Posterior vena cava (tissue), 2 donors: Measurements from ENCODE around the gene H3-3A. TPM values are rescaled to one million over a fixed set of nuclear protein-coding genes. Genes with fewer than 3 reads are reported as not detected.

Source experiments
- DNase-seq: peaks from one replicate; pipeline ENCODE4 v3.0.0-alpha.2; 2020; ENCODE audit warnings: low spot score
- intact Hi-C, 2 donors: fragments of 100-400 bp; cut with DNase I; formaldehyde crosslinking; loops; one replicate each; pipeline versions ENCODE4 v1.14.1 to v1.14.2; 2022 to 2023
- long read RNA-seq, 2 donors: library from polyadenylated mRNA; unstranded; transcript quantifications; one replicate each; pipeline ENCODE4 v2.0.0, GENCODE V29; 2020 to 2021
- total RNA-seq, 2 donors: library from RNA; stranded (reverse); fragmentation: NEBNext Ultra II Directional; extraction: Animal tissue kit (Norgen Biotek cat#: 25700); gene quantifications; one replicate each; pipeline ENCODE4 v1.2.1, GENCODE V29; 2021
- donor health status: DM: yes; HTN: yes; CAD: no.
- donor health status: DM: yes; HTN: yes; CAD: no.

H3-3A gene
- total RNA-seq = 100 to 1,000 TPM; 303 to 370 TPM
- long read RNA-seq, donor 1, transcript H3F3A-203 (4 exons, 1,088 nt) = major isoform, 28 of 32 reads
- long read RNA-seq, donor 1, partial matches to known transcripts = 2 of 32 reads
- long read RNA-seq, donor 1, other reads (novel, unspliced or antisense) = 0 of 32 reads
- long read RNA-seq, donor 2, transcript H3F3A-203 (4 exons, 1,088 nt) = major isoform, 181 of 186 reads
- long read RNA-seq, donor 2, partial matches to known transcripts = 2 of 186 reads
- long read RNA-seq, donor 2, other reads (novel, unspliced or antisense) = 3 of 186 reads

GRCh38 chr1:226062558-226063223 is at the start of gene H3-3A:
Gene H3-3A, plus strand, starts transcription at chr1:226062716. Its CDS starts 1,636 bp downstream, at chr1:226064352.
- intact Hi-C loops = loop anchor here in 1 of 2 donors (2.0 to 5.0 kb wide), 2 partner anchors 60 to 65 kb away; partner anchors contain the start of gene SDE2

GRCh38 chr1:226017070-226017469 is 45.4 kb upstream of the H3-3A start:
- intact Hi-C loops = no loop called here
- no peak for DNase-seq

More at GRCh38 chr1:226062558-226063223, at the start of gene H3-3A:
- peak; percentile 100 for DNase-seq

- intact Hi-C loops = no loop called here
- no peak for DNase-seq
Measured at GRCh38 chr1:226019572-226019971, 42.9 kb upstream of the H3-3A start.

- DNase-seq = no peak
- intact Hi-C loops = loop anchor here in 1 of 2 donors (10.0 kb wide), 1 partner anchor 1723 kb away; no protein-coding TSS in a partner anchor
Measured at GRCh38 chr1:226021401-226021800, 41.1 kb upstream of the H3-3A start.

- intact Hi-C loops = loop anchor here in 1 of 2 donors (10.0 kb wide), 1 partner anchor 1723 kb away; no protein-coding TSS in a partner anchor
- DNase-seq = no peak
Measured at GRCh38 chr1:226021801-226022200, 40.7 kb upstream of the H3-3A start.

- intact Hi-C loops = loop anchor here in 1 of 2 donors (10.0 kb wide), 1 partner anchor 1721 kb away; no protein-coding TSS in a partner anchor
- no peak for DNase-seq
Measured at GRCh38 chr1:226023735-226024134, 38.8 kb upstream of the H3-3A start.

GRCh38 chr1:226026833-226027232 is 35.7 kb upstream of the H3-3A start:
- no peak for DNase-seq
- intact Hi-C loops = loop anchor here in 1 of 2 donors (10.0 kb wide), 1 partner anchor 1718 kb away; no protein-coding TSS in a partner anchor

GRCh38 chr1:226027538-226028217 is 34.8 kb upstream of the H3-3A start:
- DNase-seq = no peak
- intact Hi-C loops = loop anchor here in 1 of 2 donors (10.0 kb wide), 1 partner anchor 1717 kb away; no protein-coding TSS in a partner anchor

GRCh38 chr1:226029093-226029496 is 33.4 kb upstream of the H3-3A start:
- intact Hi-C loops = loop anchor here in 1 of 2 donors (10.0 kb wide), 1 partner anchor 1716 kb away; no protein-coding TSS in a partner anchor
- no peak for DNase-seq

- intact Hi-C loops = loop anchor here in 1 of 2 donors (10.0 kb wide), 1 partner anchor 1715 kb away; no protein-coding TSS in a partner anchor
- no peak for DNase-seq
Measured at GRCh38 chr1:226029568-226030225, 32.8 kb upstream of the H3-3A start.

- no peak for DNase-seq
- intact Hi-C loops = no loop called here
Measured at GRCh38 chr1:226033582-226033981, 28.9 kb upstream of the H3-3A start.

GRCh38 chr1:226033991-226034390 is 28.5 kb upstream of the H3-3A start:
- no peak for DNase-seq
- intact Hi-C loops = no loop called here

- intact Hi-C loops = no loop called here
Measured at GRCh38 chr1:226034482-226034881, 28.0 kb upstream of the H3-3A start.

GRCh38 chr1:226035915-226036314 is 26.6 kb upstream of the H3-3A start:
- intact Hi-C loops = no loop called here
- no peak for DNase-seq

More at GRCh38 chr1:226034482-226034881, 28.0 kb upstream of the H3-3A start:
- peak; percentile 97 for DNase-seq

- intact Hi-C loops = no loop called here
- DNase-seq = no peak
Measured at GRCh38 chr1:226038661-226039060, 23.9 kb upstream of the H3-3A start.

GRCh38 chr1:226041419-226041818 is 21.1 kb upstream of the H3-3A start:
- DNase-seq = no peak
- intact Hi-C loops = no loop called here

- DNase-seq = no peak
- intact Hi-C loops = no loop called here
Measured at GRCh38 chr1:226044514-226045101, 17.9 kb upstream of the H3-3A start.

GRCh38 chr1:226046240-226046639 is 16.3 kb upstream of the H3-3A start:
- intact Hi-C loops = no loop called here

GRCh38 chr1:226047495-226047894 is 15.0 kb upstream of the H3-3A start:
- intact Hi-C loops = no loop called here
- no peak for DNase-seq

More at GRCh38 chr1:226046240-226046639, 16.3 kb upstream of the H3-3A start:
- DNase-seq = no peak
